K562 (cell line): Measurements from ENCODE around the gene CSF3. TPM values are rescaled to one million over a fixed set of nuclear protein-coding genes. Genes with fewer than 3 reads are reported as not detected.

ENCODE experiments used
- ATAC-seq: fragments of 200-7000 bp; cut with Tn5 transposase; 3 replicates; pipeline ENCODE4 v1.9.1; 2020; ENCODE audit warnings: moderate library complexity
- BruUV-seq: library from RNA; stranded (reverse); fragments of 400-500 nt; replicated peaks from 2 replicates; lab custom pipeline; 2021; lab: Mats Ljungman, UMichigan
- CTCF ChIA-PET: fragments of 300-600 bp; formaldehyde crosslinking; extraction: SDS; loops from one replicate; lab custom pipeline; 2021; ENCODE audit warnings: low intra/inter-chr PET ratio; lab: Yijun Ruan, JAX
- POLR2A ChIA-PET: fragments of 300-600, 350-650 bp; sonication (Branson Sonifier 250); formaldehyde crosslinking; extraction: SDS; loops from one replicate; lab custom pipeline; 2021; ENCODE audit warnings: antibody characterized with exemption, inconsistent platforms; lab: Yijun Ruan, JAX
- DNase-seq, 4 experiments: peaks; one replicate each; pipeline versions ENCODE4 v3.0.0 to v3.0.0-alpha.2; 2011 to 2018; ENCODE audit warnings: low spot score in 3 of 4, mixed read lengths in 3 of 4; ENCODE audit errors: extremely low read depth in 1 of 4
- FAIRE-seq: peaks from 2 replicates; lab custom pipeline; 2011; peaks lifted over from hg19 to GRCh38; lab: Jason Lieb, UNC
- H2AFZ ChIP-seq: 2 replicates; pipeline ENCODE4 v1.6.0; 2011; ENCODE audit warnings: low read depth, low read length, control low read depth, inconsistent platforms
- H3K27ac ChIP-seq: fragments of 200-600 bp; 3 replicates; pipeline ENCODE4 v1.8.0; 2011; ENCODE audit warnings: low read depth, mild to moderate bottlenecking, control low read depth, inconsistent platforms, low read length, moderate library complexity, mixed read lengths; ENCODE audit errors: extremely low read depth
- H3K27me3 ChIP-seq, 2 experiments: fragments of 300-600 bp in 1 of 2; 2 replicates in 1 of 2; 3 replicates in 1 of 2; pipeline versions ENCODE4 v1.6.0 to v1.8.0; 2011; ENCODE audit warnings: inconsistent platforms in 2 of 2, low read length in 2 of 2, mild to moderate bottlenecking in 1 of 2, mixed read lengths in 1 of 2, moderate library complexity in 1 of 2; ENCODE audit not compliant: control insufficient read depth in 2 of 2, insufficient read depth in 2 of 2
- H3K36me3 ChIP-seq: fragments of 300-600 bp; 3 replicates; pipeline ENCODE4 v1.8.0; 2011; ENCODE audit warnings: mild to moderate bottlenecking, low read length, inconsistent platforms; ENCODE audit not compliant: control insufficient read depth, insufficient read depth
- H3K4me1 ChIP-seq, 2 experiments: fragments of 200-600 bp in 1 of 2; replicated peaks in 1 of 2; 2 replicates in 1 of 2; 3 replicates in 1 of 2; pipeline versions ENCODE4 v1.5.1 to v1.8.0; 2011; ENCODE audit warnings: inconsistent platforms in 2 of 2, low read length in 2 of 2, mild to moderate bottlenecking in 1 of 2, mixed read lengths in 1 of 2, moderate library complexity in 1 of 2; ENCODE audit not compliant: control insufficient read depth in 2 of 2, insufficient read depth in 2 of 2
- H3K4me2 ChIP-seq: 2 replicates; pipeline ENCODE4 v1.6.1; 2011; ENCODE audit warnings: low read length, control low read depth, inconsistent platforms, mixed read lengths; ENCODE audit not compliant: insufficient read depth
- H3K4me3 ChIP-seq: fragments of 200-600 bp; sonication (generic), shearing (Covaris generic); 2 replicates; pipeline ENCODE4 v1.5.1; 2016; ENCODE audit warnings: control low read depth, inconsistent platforms
- H3K79me2 ChIP-seq: fragments of 200-600 bp; 3 replicates; pipeline ENCODE4 v1.8.0; 2011; ENCODE audit warnings: low read length, inconsistent platforms; ENCODE audit not compliant: control insufficient read depth, insufficient read depth
- H3K9ac ChIP-seq, 2 experiments: 2 replicates each; pipeline versions ENCODE4 v1.6.0 to v1.6.1; 2011; ENCODE audit warnings: low read depth in 2 of 2, low read length in 2 of 2, control low read depth in 1 of 2, inconsistent platforms in 1 of 2, mild to moderate bottlenecking in 1 of 2, mixed read lengths in 1 of 2; ENCODE audit not compliant: insufficient read depth in 1 of 2
- H3K9me1 ChIP-seq: one replicate; pipeline ENCODE4 v1.6.0; 2011; ENCODE audit warnings: inconsistent platforms, mild to moderate bottlenecking, low read length, moderate library complexity; ENCODE audit not compliant: control insufficient read depth, insufficient read depth
- H3K9me3 ChIP-seq: replicated peaks from 2 replicates; pipeline ENCODE4 v1.5.1; 2011; ENCODE audit warnings: low read depth, low read length, inconsistent platforms; ENCODE audit not compliant: control insufficient read depth, insufficient read depth
- H4K20me1 ChIP-seq: replicated peaks from 2 replicates; pipeline ENCODE4 v1.6.1; 2011; ENCODE audit warnings: low read length, inconsistent platforms, mixed read lengths; ENCODE audit not compliant: control insufficient read depth, insufficient read depth
- ARID1B ChIP-seq: fragments of 450-650 bp; IDR thresholded peaks from 2 replicates; pipeline ENCODE4 v1.6.1; 2016; ENCODE audit warnings: antibody characterized with exemption, mild to moderate bottlenecking, inconsistent platforms
- CAMTA2 ChIP-seq: fragments of 250-450 bp; sonication (Bioruptor Pico); conservative IDR thresholded peaks from 2 replicates; pipeline ENCODE4 v1.5.1; 2022
- E4F1 ChIP-seq: fragments of 250-450 bp; sonication (Bioruptor Pico); IDR thresholded peaks from 2 replicates; pipeline ENCODE4 v1.5.0; 2021; ENCODE audit warnings: mild to moderate bottlenecking, borderline replicate concordance
- FOXK2 ChIP-seq, 2 experiments: fragments of 450-650 bp; IDR thresholded peaks in 1 of 2; conservative IDR thresholded peaks in 1 of 2; 2 replicates each; pipeline ENCODE4 v1.6.1; 2016; ENCODE audit warnings: low read depth in 2 of 2, mild to moderate bottlenecking in 1 of 2
- HOXB6 ChIP-seq: fragments of 250-450 bp; sonication (Bioruptor Pico); IDR thresholded peaks from 2 replicates; pipeline ENCODE4 v1.5.1; 2022; ENCODE audit warnings: mild to moderate bottlenecking, borderline replicate concordance
- HSF4 ChIP-seq: fragments of 250-450 bp; sonication (Bioruptor Pico); IDR thresholded peaks from 2 replicates; pipeline ENCODE4 v2.1.2; 2022; ENCODE audit warnings: mild to moderate bottlenecking, moderate library complexity, borderline replicate concordance
- KDM1A ChIP-seq, 2 experiments: fragments of 450-650 bp; IDR thresholded peaks; 2 replicates each; pipeline ENCODE4 v1.6.1; 2016; ENCODE audit warnings: mild to moderate bottlenecking in 2 of 2
- MAX ChIP-seq: sonication (generic); formaldehyde crosslinking; IDR thresholded peaks from 2 replicates; pipeline ENCODE4 v1.9.0; 2022; ENCODE audit warnings: mild to moderate bottlenecking, missing genetic modification reagents
- MNT ChIP-seq, 2 experiments: fragments of 450-650 bp; conservative IDR thresholded peaks; 2 replicates each; pipeline ENCODE4 v1.6.1; 2017; ENCODE audit warnings: mild to moderate bottlenecking in 2 of 2, moderate library complexity in 2 of 2
- MXI1 ChIP-seq: IDR thresholded peaks from 2 replicates; pipeline ENCODE4 v1.6.1; 2011; ENCODE audit warnings: low read depth, mild to moderate bottlenecking, improper control_type of control experiment, low read length
- SMARCA5 ChIP-seq: fragments of 450-650 bp; IDR thresholded peaks from 2 replicates; pipeline ENCODE4 v1.6.1; 2016
- SRSF7 ChIP-seq: fragments of 200-400 bp; formaldehyde crosslinking; optimal IDR thresholded peaks from 2 replicates; pipeline ENCODE3; 2017; ENCODE audit warnings: mild to moderate bottlenecking, low read depth, low read length
- WGBS: fragments of 100-300 bp; shearing (Covaris generic); methylation state at CpG from one replicate; pipeline ENCODE4 v1.1.6; 2016; ENCODE audit warnings: low coverage, mixed read lengths; ENCODE audit not compliant: insufficient coverage; ENCODE audit errors: missing lambda C conversion rate; 5-methylcytosine and 5-hydroxymethylcytosine counted together
- in situ Hi-C: fragments of 300-500 bp; cut with MboI; formaldehyde crosslinking; loops from 4 replicates; pipeline ENCODE4 v1.15.0; 2018; ENCODE audit warnings: inconsistent platforms, mixed read lengths
- intact Hi-C: fragments of 100-400 bp; cut with micrococcal nuclease; formaldehyde crosslinking; loops from 2 replicates; pipeline ENCODE4 v1.14.2; 2022
- polyA plus RNA-seq, 8 experiments: library from polyadenylated mRNA; depleted of rRNA in 4 of 8; stranded (reverse) in 5 of 8; unstranded in 3 of 8; fragments of >200 nt; fragmentation: Nextera tagmentation in 2 of 8; fragmentation: Illumina TruSeq in 1 of 8; extraction: Ambion mirVana in 2 of 8; extraction: Trizol in 1 of 8; gene quantifications; 2 replicates each; pipeline versions ENCODE4 v1.2.1 to v1.2.3, GENCODE V29; 2011 to 2014; ENCODE audit warnings: inconsistent platforms in 1 of 8, missing spikeins in 1 of 8
- total RNA-seq, 7 experiments: library from RNA; depleted of rRNA in 6 of 7; stranded (reverse); fragments of >200 nt in 6 of 7; fragmentation: Illumina TruSeq in 2 of 7; extraction: Trizol in 2 of 7; gene quantifications; 2 replicates each; pipeline versions ENCODE4 v1.2.1 to v1.2.3, GENCODE V29; 2011 to 2021; ENCODE audit warnings: low replicate concordance in 1 of 7
- TF ChIP-seq, protein P1 (sequence below): conservative IDR thresholded peaks from 2 replicates; pipeline ENCODE4 v1.6.1; 2011; ENCODE audit warnings: low read depth, mild to moderate bottlenecking, low read length; ENCODE audit not compliant: control insufficient read depth

Gene CSF3
- total and polyA plus RNA-seq, 9 of the 15 experiments (the other 6 are each of a cell fraction or from before 2014, with no cell fraction given): 0.19 TPM; not detected in 8

- BruUV-seq: no TSS peak
- 32% methylated on average over 8 of the region's 10 CpGs for WGBS
- no peaks in the 10 kb centered on the region for H4K20me1 ChIP-seq
- no peaks in the 10 kb centered on the region; the same call in 2 of the 3 replicates for H3K36me3 ChIP-seq
- no peak overlapping the region for H2AFZ ChIP-seq
- H3K9me3 ChIP-seq: no peaks in the 10 kb centered on the region
- peak overlapping the region; percentile 91 for H3K4me2 ChIP-seq
- no peak for DNase-seq
- ATAC-seq: peak; percentile 29
- H3K4me3 ChIP-seq: peak overlapping the region; percentile 94
- no peaks in the 10 kb centered on the region for H3K9me1 ChIP-seq
- H3K27ac ChIP-seq: 0 out of 3 replicates have a peak overlapping the region, but pooled peaks have one; percentile 79
- peak overlapping the region; percentile 80 to 98; a peak in 3 of 4 replicates for H3K9ac ChIP-seq
- POLR2A ChIA-PET: interaction anchor here (0.6 to 3.4 kb wide), 10 partner anchors 10 to 128 kb away, joined by 3 to 29 read pairs (median 3); partner anchors contain the start of genes CASC3 and MED24
- H3K27me3 ChIP-seq: no peaks in the 10 kb centered on the region
- intact Hi-C loops (loop anchor here (2.0 kb wide), 1 partner anchor 47 kb away; no protein-coding TSS in a partner anchor), in situ Hi-C loops (no loop called here)
- H3K79me2 ChIP-seq: peaks cover 52% of the 10 kb centered on the region
- peaks cover 47 to 70% of the 10 kb centered on the region in 2 experiments for H3K4me1 ChIP-seq
- CTCF ChIA-PET: interaction anchor here (0.6 kb wide), 1 partner anchor 1486 kb away, joined by 3 read pairs; no protein-coding TSS in a partner anchor
- peak; percentile 70 for FAIRE-seq
- TF ChIP-seq MAX (CRISPR knock-in tag): peak; percentile 60
- no peak for TF ChIP-seq SRSF7
- TF ChIP-seq, protein P1, sequence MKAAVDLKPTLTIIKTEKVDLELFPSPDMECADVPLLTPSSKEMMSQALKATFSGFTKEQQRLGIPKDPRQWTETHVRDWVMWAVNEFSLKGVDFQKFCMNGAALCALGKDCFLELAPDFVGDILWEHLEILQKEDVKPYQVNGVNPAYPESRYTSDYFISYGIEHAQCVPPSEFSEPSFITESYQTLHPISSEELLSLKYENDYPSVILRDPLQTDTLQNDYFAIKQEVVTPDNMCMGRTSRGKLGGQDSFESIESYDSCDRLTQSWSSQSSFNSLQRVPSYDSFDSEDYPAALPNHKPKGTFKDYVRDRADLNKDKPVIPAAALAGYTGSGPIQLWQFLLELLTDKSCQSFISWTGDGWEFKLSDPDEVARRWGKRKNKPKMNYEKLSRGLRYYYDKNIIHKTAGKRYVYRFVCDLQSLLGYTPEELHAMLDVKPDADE: 0 out of 2 replicates have a peak, but pooled peaks have one; percentile 18
- peak in 1 of 2 experiments; percentile 58; a peak in 1 of 4 replicates for TF ChIP-seq KDM1A (IDR thresholded peaks at IDR 0.05)
- TF ChIP-seq MNT (conservative IDR thresholded peaks at IDR 0.05): peak; percentile 77 to 84
- no peak for TF ChIP-seq HOXB6 (CRISPR knock-in tag)
- TF ChIP-seq CAMTA2: no peak
- TF ChIP-seq FOXK2 (conservative IDR thresholded peaks at IDR 0.05 in 1 of 2, IDR thresholded peaks at IDR 0.05 in 1 of 2; ENCODE audit: low read depth in 2 of 2): 0 out of 4 replicates have a peak, but pooled peaks of 1 of the 2 experiments have one; percentile 33
- TF ChIP-seq ARID1B: 0 out of 2 replicates have a peak, but pooled peaks have one; percentile 3
- no peak for TF ChIP-seq SMARCA5
- TF ChIP-seq HSF4 (CRISPR knock-in tag): no peak
- TF ChIP-seq MXI1: 0 out of 2 replicates have a peak, but pooled peaks have one; percentile 15
- TF ChIP-seq E4F1 (CRISPR knock-in tag): no peak
These were observed 48.8 kb downstream of the CSF3 start for GRCh38 chr17:40063901-40064531.
